ENCODE data around the gene ELFN1. TPM values are rescaled to one million over a fixed set of nuclear protein-coding genes. Genes with fewer than 3 reads are reported as not detected.

ELFN1 gene
- total RNA-seq, 2 donors from 2014 or later: 0.12 to 0.40 TPM

DNA sequence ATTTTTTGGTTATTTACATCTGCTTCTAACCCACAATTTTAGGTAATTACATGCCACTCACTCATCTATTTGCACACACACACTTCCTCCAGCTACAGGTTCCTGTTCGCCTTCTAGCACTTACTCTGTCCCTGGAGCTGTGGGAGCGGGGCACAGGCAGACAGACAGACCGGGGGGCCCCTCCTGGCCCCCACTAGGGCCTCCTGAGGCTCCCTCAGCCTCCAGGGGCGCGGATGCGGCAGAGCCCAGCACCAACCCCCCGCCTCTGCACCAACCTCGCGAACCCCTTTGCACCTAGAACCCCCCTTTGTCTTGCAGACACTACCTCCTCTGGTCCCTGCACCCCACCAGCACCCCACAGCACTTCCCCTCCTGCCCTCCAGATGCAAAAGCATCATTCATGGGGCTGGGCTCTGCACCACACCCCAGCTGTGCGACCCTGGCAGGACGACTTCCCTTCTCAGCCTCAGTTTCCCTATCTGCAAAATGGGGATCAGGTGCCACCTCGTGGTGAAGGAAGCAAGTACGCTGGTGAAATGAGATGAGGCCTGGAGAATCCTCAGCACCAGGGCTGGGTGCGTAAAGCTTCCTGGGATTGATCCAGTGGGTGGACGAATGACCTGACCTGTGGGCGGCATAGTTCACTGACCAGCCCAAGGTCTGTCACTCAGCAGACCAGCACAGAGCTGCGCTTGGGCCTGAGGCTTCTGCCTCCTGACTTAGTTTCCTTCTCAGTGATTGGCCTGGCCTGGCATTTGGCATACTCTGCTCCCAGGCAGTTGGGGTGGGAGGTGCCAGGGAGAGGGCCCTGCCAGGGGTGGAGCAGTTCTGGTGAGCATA lies 37.9 kb downstream of the ELFN1 start:
- Histone ChIP-seq H3K4me1 (no peaks in the 10 kb centered on the region), H3K27ac (no peak overlapping the region), H3K9me3 (no peaks in the 10 kb centered on the region), H3K4me3 (no peak overlapping the region), H3K36me3 (no peaks in the 10 kb centered on the region), H3K9ac (ENCODE audit: low read depth in 2 of 2, low read length in 2 of 2) (no peak overlapping the region), H3K27me3 (no peaks in the 10 kb centered on the region)
- no peak for DNase-seq
- intact Hi-C loops (cut with DNase I): no loop called here
- TF ChIP-seq, protein P1, sequence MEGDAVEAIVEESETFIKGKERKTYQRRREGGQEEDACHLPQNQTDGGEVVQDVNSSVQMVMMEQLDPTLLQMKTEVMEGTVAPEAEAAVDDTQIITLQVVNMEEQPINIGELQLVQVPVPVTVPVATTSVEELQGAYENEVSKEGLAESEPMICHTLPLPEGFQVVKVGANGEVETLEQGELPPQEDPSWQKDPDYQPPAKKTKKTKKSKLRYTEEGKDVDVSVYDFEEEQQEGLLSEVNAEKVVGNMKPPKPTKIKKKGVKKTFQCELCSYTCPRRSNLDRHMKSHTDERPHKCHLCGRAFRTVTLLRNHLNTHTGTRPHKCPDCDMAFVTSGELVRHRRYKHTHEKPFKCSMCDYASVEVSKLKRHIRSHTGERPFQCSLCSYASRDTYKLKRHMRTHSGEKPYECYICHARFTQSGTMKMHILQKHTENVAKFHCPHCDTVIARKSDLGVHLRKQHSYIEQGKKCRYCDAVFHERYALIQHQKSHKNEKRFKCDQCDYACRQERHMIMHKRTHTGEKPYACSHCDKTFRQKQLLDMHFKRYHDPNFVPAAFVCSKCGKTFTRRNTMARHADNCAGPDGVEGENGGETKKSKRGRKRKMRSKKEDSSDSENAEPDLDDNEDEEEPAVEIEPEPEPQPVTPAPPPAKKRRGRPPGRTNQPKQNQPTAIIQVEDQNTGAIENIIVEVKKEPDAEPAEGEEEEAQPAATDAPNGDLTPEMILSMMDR (IDR thresholded peaks at IDR 0.05): no peak

DNA sequence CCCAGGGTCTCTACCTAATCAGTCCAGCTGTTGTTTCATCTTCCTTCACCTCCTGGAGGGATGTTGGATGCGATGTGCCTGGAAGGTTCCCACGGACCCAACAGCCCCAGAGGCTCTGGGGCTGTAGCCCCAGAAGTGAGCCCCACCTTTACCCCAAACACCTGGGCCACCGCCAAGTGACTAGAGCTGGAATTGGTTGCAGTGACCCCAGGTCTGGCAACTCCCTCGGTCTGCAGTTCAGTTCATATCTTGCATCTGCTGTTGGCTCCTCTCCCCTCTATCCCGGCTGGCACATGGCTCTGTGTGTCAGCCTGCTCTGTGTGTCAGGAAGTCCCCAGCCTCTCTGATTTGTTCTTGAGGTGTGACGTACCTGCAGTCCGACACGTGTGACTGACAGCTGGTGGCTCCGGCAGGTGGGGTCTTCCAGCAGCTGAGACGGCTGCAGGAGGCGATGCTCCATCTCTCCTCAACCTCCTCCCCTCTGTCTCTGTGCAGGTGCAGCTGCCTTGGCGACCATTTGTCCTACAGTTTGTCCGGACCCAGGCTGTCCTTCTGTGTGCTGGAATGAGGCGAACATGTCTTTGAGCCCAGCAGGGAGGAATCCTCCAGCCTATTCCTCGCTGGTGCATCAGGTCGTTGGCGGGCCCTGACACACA lies 38.6 kb downstream of the ELFN1 start:
- Histone ChIP-seq H3K9ac (ENCODE audit: low read depth in 2 of 2, low read length in 2 of 2) (no peak overlapping the region), H3K27ac (no peak overlapping the region), H3K9me3 (no peaks in the 10 kb centered on the region), H3K4me1 (no peaks in the 10 kb centered on the region), H3K4me3 (no peak overlapping the region), H3K27me3 (no peaks in the 10 kb centered on the region), H3K36me3 (no peaks in the 10 kb centered on the region)
- no peak for DNase-seq
- TF ChIP-seq, protein P1 (IDR thresholded peaks at IDR 0.05): no peak
- intact Hi-C loops (cut with DNase I): no loop called here

DNA sequence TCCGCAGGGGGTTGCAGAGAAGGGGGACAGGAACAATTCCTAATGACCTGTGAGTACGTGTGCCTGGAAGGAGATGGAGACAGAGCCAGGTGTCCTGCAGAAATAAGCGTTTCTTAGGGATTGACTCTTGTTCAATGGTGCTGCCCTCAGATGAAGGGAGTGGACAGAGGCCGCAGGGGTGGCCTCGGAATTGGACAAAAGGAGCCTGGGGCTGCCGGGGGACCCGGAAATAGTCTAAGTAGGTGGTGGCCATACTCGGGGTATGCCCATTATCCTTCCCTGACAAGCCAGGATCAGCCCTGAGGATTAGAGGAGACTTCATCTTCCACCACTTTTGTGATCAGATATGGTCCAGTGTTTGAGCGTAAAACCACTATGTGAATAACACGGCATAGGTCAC lies 39.2 kb downstream of the ELFN1 start:
- Histone ChIP-seq H3K4me3 (no peak overlapping the region), H3K36me3 (no peaks in the 10 kb centered on the region), H3K4me1 (no peaks in the 10 kb centered on the region), H3K9ac (ENCODE audit: low read depth in 2 of 2, low read length in 2 of 2) (no peak overlapping the region), H3K9me3 (no peaks in the 10 kb centered on the region), H3K27ac (no peak overlapping the region), H3K27me3 (no peaks in the 10 kb centered on the region)
- TF ChIP-seq, protein P1 (IDR thresholded peaks at IDR 0.05): no peak
- intact Hi-C loops (cut with DNase I): no loop called here
- no peak for DNase-seq

DNA sequence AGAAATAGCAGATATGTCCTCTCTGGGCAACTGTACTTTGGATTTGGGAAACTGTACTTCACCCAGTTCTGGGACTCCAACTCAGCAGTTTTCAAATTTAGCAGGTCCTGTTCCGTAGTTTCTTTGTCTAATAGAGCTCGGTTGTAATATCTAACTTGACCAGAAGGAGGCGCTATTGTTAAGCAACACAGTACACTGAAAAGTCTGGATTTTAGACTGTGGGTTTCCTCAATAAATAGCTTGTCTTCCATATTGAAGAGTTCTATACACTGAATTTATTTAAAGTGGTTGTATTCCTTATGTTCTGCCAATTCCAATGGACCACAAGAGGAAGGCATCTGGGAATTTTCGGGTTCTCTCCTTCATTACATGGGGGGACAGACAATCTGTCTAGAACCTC lies 39.8 kb downstream of the ELFN1 start:
- no peak overlapping the region for H3K4me3 ChIP-seq
- H3K4me1 ChIP-seq: no peaks in the 10 kb centered on the region
- no peaks in the 10 kb centered on the region for H3K36me3 ChIP-seq
- H3K27ac ChIP-seq: no peak overlapping the region
- DNase-seq: no peak
- intact Hi-C loops (cut with DNase I): no loop called here
- no peak overlapping the region for H3K9ac ChIP-seq (ENCODE audit: low read depth in 2 of 2, low read length in 2 of 2)
- H3K27me3 ChIP-seq: no peaks in the 10 kb centered on the region
- no peaks in the 10 kb centered on the region for H3K9me3 ChIP-seq
- TF ChIP-seq, protein P1 (IDR thresholded peaks at IDR 0.05): no peak

DNA sequence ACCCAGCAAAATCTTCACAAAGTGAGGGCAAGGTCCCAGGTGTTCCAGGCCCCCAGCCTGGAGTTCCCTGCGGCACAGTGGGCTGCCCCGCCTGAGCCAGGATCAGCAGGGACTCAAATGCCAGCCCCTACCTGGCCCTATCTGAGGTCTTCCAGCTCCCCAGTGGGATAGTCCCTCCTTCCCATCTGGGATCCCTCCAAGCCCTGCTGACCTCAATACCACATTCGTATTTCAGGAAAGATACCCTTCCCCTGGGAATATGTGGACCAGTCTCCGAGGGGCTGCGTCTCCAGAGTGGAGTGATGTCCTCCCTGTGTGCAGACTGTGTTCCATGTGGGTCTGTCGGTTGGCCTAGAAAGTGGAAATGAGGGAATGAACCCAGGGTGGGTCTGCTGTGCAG lies 40.9 kb downstream of the ELFN1 start:
- Histone ChIP-seq H3K9ac (ENCODE audit: low read depth in 2 of 2, low read length in 2 of 2) (no peak overlapping the region), H3K36me3 (no peaks in the 10 kb centered on the region), H3K9me3 (no peaks in the 10 kb centered on the region), H3K4me3 (no peak overlapping the region), H3K27ac (no peak overlapping the region), H3K27me3 (no peaks in the 10 kb centered on the region), H3K4me1 (no peaks in the 10 kb centered on the region)
- intact Hi-C loops (cut with DNase I): no loop called here
- no peak for DNase-seq
- TF ChIP-seq, protein P1 (IDR thresholded peaks at IDR 0.05): no peak

Measured in colonic mucosa (tissue), 4 donors.